ENCODE results near the gene EMILIN2.
"Not testable (repeated sequence)": the region's sequence is repeated elsewhere in the genome, so short reads cannot be mapped to it uniquely, and the experiment has no call there.

DNA sequence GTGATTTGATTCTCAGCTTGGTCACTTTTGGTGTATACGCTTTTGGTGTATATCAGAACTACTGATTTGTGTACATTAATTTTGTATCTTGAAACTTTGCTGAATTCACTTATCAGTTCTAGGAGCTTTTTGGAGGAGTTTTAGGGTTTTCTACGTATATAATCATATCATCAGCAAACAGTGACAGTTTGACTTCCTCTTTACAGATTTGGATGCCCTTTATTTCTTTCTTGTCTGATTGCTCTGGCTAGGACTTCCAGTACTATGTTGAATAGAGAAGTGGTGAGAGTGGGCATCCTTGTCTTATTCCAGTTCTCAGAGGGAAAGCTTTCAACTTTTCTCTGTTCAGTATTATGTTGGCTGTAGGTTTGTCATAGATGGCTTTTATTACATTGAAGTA is 19.7 kb downstream of the EMILIN2 start:
- TF ChIP-seq CTCF, POLR2A, POLR2AphosphoS5 (IDR thresholded peaks at IDR 0.05): not testable (repeated sequence)
